CD4-positive, alpha-beta T cell treated with Interleukin-17A for 4 hours (primary cell): ENCODE measurements around the gene ACAP3.

Source experiments
- DNase-seq: peaks from one replicate; pipeline ENCODE4 v3.0.0-alpha.2; 2020; ENCODE audit warnings: mixed read lengths

ACAP3 gene

DNA sequence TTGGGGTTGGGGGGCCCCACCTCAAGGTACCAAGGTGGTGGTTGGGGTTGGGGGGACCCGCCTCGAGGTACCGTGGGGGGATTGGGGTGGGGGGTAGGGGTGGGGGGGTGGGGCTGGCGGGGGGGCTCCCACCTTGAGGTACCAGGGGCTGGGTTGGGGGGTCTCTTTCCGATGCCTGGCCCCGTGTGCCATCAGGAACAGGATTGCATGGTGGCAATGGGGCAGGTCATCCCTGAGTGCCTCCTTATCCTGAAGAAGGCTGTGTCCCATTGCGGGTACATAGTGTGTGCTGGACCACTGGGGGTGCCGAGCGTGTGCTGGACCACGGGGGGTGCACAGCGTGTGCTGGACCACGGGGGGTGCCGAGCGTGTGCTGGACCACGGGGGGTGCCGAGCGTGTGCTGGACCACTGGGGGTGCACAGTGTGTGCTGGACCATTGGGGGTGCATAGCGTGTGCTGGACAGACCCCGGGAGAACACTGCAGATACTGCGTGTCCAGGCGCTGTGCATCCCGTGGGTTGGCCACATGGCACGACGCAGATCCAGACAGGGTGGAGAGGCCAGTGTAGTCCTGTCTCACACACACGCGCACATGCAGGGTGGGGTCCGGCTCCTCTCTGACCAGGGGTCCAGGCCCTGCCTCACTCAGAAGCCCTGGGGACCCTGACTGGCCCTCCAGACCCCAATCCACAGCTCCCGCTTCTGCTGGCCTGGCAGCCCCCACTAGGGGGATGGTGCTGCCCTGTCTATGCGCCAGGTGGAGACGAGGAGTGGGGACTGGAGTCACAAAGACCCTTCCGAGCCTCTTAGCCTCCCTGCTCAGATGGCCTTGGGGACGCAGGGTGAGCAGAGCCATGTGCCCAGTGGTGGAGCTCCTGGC is 23.3 kb downstream of the ACAP3 start:
- no peak for DNase-seq

GRCh38 chr1:1283821-1284220 is 23.9 kb downstream of the ACAP3 start:
- no peak for DNase-seq

DNA sequence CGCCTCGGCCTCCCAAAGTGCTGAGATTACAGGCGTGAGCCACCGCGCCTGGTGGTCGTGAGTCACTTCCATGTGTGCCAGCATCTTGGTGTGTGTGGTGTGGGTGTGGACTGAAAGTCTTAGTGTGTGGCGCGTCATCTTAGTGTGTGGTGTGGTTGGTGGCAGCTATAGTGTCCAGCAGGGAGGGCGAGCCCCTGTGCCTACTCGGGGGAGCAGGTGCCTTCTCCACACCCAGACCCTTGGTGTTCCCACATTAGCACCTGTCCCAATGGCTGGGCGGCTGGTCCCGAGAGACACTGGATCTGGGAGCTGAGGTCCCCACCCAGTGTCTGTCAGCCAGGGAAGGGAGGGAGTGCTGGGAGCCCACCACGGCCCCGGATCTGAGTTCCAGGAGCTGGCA is 24.7 kb downstream of the ACAP3 start:
- no peak for DNase-seq

- no peak for DNase-seq
These were observed 26.0 kb downstream of the ACAP3 start for GRCh38 chr1:1281533-1282321.

GRCh38 chr1:1280782-1281481 is 26.8 kb downstream of the ACAP3 start:
- no peak for DNase-seq

- no peak for DNase-seq
These were observed 28.7 kb downstream of the ACAP3 start for GRCh38 chr1:1279028-1279427.

DNA sequence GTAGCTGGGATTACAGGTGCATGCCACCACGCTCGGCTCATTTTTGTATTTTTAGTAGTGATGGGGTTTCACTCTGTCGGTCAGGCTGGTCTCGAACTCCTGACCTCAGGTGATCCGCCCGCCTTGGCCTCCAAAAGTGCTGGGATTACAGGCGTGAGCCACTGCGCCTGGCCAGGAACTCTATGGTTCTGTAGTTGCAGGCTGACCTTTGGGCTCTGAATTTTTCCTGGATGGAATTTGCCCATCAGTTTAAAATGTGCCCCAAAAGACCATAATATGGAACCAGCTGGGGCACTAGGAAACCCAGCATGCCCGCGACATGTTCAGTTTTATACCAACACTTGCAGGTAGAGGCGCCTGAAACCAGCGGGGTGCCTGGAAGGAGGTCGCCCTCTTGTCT is 29.1 kb downstream of the ACAP3 start:
- DNase-seq: no peak

DNA sequence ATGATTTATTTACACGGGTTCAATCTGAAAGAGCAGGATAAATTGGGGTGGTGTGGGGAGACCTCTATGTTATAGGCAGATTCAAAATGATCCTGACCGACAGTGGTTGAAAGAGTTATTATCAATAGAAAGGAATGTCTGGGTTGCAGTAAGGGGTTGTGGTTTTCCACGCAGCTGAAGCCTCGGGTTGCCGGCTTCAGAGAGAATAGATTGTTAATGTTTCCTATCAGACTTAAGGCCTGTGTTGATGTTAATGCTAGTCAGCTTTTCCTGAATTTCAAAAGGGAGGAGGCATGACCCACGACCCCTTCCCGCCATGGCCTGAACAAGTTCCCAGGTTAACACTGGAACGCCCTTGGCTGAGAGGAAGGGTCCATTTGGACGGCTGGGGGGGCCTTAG is 31.9 kb downstream of the ACAP3 start:
- no peak for DNase-seq

DNA sequence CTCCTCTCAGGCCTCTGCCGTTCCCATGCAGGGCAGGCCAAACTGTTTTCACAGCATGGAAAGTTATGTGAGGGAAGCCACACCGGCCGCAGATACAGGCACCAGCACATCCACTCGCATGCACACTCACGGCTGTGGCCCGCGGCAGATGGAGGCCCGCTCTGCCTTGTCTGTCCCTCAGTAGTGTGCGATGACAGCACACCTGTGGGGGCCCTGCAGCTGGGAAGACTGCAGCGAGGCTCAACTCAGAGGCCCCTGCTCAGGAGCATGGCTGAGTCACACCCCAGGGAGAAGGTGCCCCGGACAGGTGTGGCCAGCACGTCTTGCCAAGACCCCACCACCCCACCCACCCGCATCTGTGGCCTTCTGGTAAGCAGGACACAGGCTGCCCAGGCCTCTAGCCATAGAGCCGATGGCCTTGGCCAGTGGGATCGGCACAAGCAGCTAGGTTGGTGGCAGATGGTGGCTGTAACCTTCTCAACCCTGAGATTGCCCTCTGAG is 32.7 kb downstream of the ACAP3 start:
- DNase-seq: no peak

DNA sequence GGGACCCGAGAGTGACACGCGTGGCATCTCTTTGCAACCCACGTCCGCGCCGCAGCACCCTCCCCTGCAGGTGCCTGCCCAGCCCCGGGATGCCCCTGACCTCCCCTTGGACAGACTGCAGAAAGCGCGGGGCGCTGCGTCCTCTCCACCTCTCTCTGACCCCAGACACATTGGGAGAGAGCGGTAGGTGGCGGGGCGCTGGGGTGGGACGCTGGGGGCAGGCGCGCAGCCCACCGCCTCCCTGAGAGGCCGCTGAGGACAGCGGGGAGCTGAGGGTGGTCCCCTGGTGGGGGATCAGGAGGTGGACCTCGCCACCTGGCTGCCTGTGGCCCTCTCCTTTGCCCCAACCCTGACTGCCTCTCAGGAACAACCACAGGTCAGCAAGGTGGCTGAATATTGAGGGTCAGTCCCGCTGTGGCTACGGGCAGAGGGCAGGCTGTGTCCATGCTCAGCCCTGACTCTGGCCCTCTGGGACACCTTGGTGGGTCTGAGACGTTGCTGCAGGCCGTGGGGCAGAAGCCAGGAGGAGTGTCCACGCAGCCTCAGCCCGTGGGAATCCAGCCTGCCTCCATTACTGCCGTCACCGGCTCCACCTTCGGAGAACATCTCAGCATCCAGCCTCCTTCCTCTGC is 33.3 kb downstream of the ACAP3 start:
- DNase-seq: no peak

- DNase-seq: peak; percentile 95
These were observed 34.0 kb downstream of the ACAP3 start, which contains the start of gene UBE2J2 for GRCh38 chr1:1273512-1274298. Gene UBE2J2, minus strand, starts transcription at chr1:1273854. Its CDS starts 5,862 bp downstream, at chr1:1267992.

DNA sequence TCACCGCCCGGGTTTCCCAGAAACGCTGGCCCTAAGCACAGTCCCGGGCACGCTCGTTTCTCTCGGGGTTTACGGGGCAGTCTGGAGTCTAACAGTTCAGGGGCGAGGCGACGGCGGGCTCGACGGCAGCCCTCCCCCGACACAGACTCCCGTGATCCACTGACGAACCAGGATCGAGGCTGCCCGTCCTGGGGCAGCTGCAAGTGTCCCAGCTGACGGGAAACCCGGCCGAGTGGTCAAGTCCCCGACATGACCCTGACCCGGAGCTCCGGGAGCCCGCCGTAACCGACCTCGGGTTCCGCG is 34.6 kb downstream of the ACAP3 start:
- no peak for DNase-seq

GRCh38 chr1:1272341-1273208 is 35.2 kb downstream of the ACAP3 start:
- peak; percentile 13 for DNase-seq

- DNase-seq: no peak
These were observed 36.9 kb downstream of the ACAP3 start for GRCh38 chr1:1270813-1271212.

GRCh38 chr1:1268284-1268682 is 39.4 kb downstream of the ACAP3 start:
- no peak for DNase-seq

DNA sequence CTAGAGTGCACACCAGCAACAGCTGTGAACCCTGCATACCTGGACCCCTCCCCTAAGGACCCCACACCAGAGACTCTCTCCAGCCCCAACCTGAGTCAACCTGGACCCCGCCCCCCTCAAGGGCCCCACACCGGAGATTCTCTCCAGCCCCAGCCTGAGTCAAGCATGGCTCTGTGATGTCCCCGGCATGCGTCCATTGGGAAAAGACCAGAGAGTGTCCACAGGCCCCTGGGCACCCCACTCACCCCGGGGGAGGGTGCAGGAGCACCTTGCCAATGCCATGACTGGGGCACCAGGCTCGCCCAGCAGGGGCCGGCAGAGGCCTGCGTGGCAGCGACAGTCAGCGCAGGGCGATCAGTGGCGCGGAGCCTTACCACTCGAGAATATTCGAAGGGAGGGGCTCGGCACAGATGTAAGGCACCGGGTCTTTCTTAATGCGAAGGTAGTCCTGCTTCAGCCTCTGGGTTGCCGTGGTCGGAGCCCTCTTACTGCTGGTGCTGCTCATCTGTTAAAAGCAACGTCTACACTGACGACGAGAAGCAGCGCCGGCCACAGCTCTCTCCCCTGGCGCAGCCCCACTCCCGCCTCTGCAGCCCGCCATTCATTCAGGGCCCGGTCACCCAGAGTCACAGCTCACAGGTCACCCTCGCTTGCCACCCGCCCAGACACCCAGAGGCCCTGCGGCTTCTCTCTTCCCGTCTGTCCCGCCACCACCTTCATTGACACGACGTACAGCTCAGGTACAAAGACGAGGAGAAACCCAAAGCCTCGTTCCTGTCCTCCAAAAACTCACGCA is 40.0 kb downstream of the ACAP3 start:
- DNase-seq: no peak

- peak; percentile 26 for DNase-seq
These were observed 42.9 kb downstream of the ACAP3 start for GRCh38 chr1:1264868-1265272.

GRCh38 chr1:1264026-1264425 is 43.7 kb downstream of the ACAP3 start:
- DNase-seq: no peak

DNA sequence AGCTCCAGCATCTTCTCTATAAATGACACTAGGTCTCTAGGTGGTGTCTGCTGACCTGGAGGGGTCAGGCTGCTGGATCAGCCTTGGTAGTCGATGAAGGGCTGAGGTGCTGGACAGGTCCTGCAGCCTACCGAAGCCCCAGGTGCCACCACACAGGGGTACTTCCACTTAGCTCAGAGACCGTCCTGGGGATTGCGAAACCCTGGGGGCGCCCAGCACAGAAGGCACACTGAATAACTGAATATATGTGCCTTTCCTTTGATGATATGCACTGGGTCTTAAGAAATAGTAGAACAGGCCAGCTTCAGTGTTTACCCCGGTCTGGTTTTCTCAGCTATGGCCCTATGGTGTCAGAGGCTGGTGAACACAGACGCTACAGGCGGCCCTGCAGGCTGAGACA is 45.0 kb downstream of the ACAP3 start:
- DNase-seq: no peak

GRCh38 chr1:1262071-1262470 is 45.7 kb downstream of the ACAP3 start:
- no peak for DNase-seq
